ENCODE measurements around the gene GABRP. TPM values are rescaled to one million over a fixed set of nuclear protein-coding genes. Genes with fewer than 3 reads are reported as not detected.

The GABRP gene
- total and polyA plus RNA-seq, 10 donors: 0.03 to 0.20 TPM; not detected in 8

DNA sequence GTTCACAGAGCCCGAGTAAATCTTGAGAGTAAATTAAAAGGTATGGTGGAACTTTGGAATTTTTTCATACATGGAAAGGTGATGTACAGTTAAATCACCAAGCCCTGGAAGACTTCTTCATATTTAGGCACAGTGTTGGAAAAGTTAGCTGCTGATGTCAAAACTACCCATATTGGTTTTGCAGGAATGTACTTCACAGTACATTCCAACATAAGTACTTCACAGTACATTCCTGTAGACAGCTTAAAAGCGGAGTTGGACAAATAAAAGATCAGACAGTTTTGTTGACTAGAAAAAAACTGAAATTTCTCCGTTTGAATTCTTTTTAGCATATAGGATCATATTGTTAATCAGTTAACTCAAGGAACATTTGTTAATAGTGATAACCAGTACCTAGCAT, 80.1 kb downstream of the GABRP start:
- TF ChIP-seq, protein P1, sequence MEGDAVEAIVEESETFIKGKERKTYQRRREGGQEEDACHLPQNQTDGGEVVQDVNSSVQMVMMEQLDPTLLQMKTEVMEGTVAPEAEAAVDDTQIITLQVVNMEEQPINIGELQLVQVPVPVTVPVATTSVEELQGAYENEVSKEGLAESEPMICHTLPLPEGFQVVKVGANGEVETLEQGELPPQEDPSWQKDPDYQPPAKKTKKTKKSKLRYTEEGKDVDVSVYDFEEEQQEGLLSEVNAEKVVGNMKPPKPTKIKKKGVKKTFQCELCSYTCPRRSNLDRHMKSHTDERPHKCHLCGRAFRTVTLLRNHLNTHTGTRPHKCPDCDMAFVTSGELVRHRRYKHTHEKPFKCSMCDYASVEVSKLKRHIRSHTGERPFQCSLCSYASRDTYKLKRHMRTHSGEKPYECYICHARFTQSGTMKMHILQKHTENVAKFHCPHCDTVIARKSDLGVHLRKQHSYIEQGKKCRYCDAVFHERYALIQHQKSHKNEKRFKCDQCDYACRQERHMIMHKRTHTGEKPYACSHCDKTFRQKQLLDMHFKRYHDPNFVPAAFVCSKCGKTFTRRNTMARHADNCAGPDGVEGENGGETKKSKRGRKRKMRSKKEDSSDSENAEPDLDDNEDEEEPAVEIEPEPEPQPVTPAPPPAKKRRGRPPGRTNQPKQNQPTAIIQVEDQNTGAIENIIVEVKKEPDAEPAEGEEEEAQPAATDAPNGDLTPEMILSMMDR (IDR thresholded peaks at IDR 0.05 in 8 of 11, conservative IDR thresholded peaks at IDR 0.05 in 3 of 11): no peak
- no peak for TF ChIP-seq POLR2AphosphoS5 (IDR thresholded peaks at IDR 0.05)
- intact Hi-C loops (cut with DNase I; ENCODE audit: low total_unique reads): no loop called here
- no peak for DNase-seq
- H3K36me3 ChIP-seq: peaks cover 0 to 3% (median 0%) of the 10 kb centered on the region in 6 donors
- no peak overlapping the region for H3K4me3 ChIP-seq
- H3K27me3 ChIP-seq (replicated peaks in 1 of 7): peaks cover 0 to 40% (median 12%) of the 10 kb centered on the region in 7 donors
- H3K27ac ChIP-seq: no peak overlapping the region
- 92 to 96% (median 93%) methylated on average over 3 of the region's 3 CpGs for WGBS, 5 donors
- peaks cover 0 to 13% (median 6%) of the 10 kb centered on the region in 6 donors for H3K4me1 ChIP-seq
- H3K9me3 ChIP-seq: peaks cover 4 to 39% (median 30%) of the 10 kb centered on the region in 8 donors

Other genes starting within 250 kb of the GABRP start
- gene RANBP17, start 78.3 kb downstream of the GABRP start, total RNA-seq: 1 to 10 TPM; 1.6 to 6.6 (median 5.0) TPM
- under 1 TPM; 0.56 to 0.74 (median 0.64) TPM for gene RANBP17, start 78.3 kb downstream of the GABRP start, polyA plus RNA-seq

Measured in spleen (tissue), 11 donors.